ENCODE results near the gene ANGEL1. TPM values are rescaled to one million over a fixed set of nuclear protein-coding genes. Genes with fewer than 3 reads are reported as not detected.

ANGEL1 gene
- total RNA-seq, 1 experiment from 2014 or later, result 23.0 TPM

DNA sequence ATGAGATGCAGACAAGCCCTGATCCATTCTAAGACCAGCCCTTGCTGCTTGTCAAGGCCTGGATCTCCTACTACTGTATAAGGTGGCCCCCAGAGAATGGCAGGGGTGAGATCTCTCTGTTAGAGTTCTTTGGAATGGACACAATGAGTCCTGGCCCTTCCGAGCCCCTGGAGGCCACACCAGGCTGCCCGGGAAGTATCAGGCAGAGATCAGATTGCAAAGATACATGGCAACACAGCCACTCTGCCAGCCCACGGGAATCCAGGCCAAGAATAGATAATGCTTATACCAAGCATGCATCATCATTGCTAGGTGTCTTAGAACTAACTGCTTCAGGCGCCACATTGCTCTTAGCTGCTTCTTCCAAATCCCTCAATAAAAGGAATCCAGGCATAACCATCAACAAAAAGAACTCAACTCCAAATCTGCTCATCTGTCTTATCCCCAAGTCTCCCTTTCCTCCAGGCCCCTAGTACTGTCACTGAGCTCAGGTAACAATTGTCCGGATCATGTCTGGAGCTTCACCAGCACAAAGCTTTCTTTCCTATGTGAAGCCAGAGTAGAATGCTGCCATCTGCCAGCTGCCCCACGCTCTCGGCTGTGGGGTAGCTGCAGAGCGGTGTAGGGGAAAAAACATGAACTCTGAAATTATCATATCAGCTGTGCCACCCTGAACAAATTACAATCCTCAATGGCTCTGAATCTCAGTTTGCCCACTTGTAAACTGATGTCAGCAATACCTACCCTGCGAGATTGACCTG, 56.9 kb downstream of the ANGEL1 start:
- peaks cover 20% of the 10 kb centered on the region for H3K27me3 Mint-ChIP-seq (ENCODE audit: insufficient read depth, unreplicated experiment)
- no peaks in the 10 kb centered on the region for H3K4me1 Mint-ChIP-seq (ENCODE audit: low read depth, unreplicated experiment)
- no peaks in the 10 kb centered on the region for H3K36me3 Mint-ChIP-seq (ENCODE audit: insufficient read depth, unreplicated experiment)
- 0 out of 2 replicates have a peak, but pooled peaks cover under 1% of the 10 kb centered on the region for H3K27me3 ChIP-seq (replicated peaks; ENCODE audit: control insufficient read depth, insufficient read depth, low read length)
- H3K4me3 ChIP-seq (ENCODE audit: low read depth, low read length), result no peak overlapping the region
- ChIA-PET POLR2A (no interaction called here), CTCF (no interaction called here)
- no peak for DNase-seq
- H3K36me3 ChIP-seq (ENCODE audit: control insufficient read depth, insufficient read depth, low read length), result no peaks in the 10 kb centered on the region
- no TSS peak for BruUV-seq (replicated peaks)
- H3K9me3 ChIP-seq, result no peaks in the 10 kb centered on the region
- H3K4me3 Mint-ChIP-seq (ENCODE audit: unreplicated experiment), result no peak overlapping the region
- no peaks in the 10 kb centered on the region for H3K9me3 Mint-ChIP-seq (ENCODE audit: unreplicated experiment)
- 0 out of 2 replicates have a peak, but pooled peaks cover under 1% of the 10 kb centered on the region for H3K4me1 ChIP-seq
- TF ChIP-seq, protein P1, sequence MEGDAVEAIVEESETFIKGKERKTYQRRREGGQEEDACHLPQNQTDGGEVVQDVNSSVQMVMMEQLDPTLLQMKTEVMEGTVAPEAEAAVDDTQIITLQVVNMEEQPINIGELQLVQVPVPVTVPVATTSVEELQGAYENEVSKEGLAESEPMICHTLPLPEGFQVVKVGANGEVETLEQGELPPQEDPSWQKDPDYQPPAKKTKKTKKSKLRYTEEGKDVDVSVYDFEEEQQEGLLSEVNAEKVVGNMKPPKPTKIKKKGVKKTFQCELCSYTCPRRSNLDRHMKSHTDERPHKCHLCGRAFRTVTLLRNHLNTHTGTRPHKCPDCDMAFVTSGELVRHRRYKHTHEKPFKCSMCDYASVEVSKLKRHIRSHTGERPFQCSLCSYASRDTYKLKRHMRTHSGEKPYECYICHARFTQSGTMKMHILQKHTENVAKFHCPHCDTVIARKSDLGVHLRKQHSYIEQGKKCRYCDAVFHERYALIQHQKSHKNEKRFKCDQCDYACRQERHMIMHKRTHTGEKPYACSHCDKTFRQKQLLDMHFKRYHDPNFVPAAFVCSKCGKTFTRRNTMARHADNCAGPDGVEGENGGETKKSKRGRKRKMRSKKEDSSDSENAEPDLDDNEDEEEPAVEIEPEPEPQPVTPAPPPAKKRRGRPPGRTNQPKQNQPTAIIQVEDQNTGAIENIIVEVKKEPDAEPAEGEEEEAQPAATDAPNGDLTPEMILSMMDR (IDR thresholded peaks at IDR 0.05; ENCODE audit: insufficient read depth in 1 of 2, low read depth in 1 of 2, low read length in 1 of 2, severe bottlenecking in 1 of 2, unreplicated experiment in 1 of 2), result no peak
- intact Hi-C loops (cut with micrococcal nuclease; ENCODE audit: unreplicated experiment), result no loop called here
- H3K27ac Mint-ChIP-seq (ENCODE audit: unreplicated experiment), result no peak overlapping the region

DNA sequence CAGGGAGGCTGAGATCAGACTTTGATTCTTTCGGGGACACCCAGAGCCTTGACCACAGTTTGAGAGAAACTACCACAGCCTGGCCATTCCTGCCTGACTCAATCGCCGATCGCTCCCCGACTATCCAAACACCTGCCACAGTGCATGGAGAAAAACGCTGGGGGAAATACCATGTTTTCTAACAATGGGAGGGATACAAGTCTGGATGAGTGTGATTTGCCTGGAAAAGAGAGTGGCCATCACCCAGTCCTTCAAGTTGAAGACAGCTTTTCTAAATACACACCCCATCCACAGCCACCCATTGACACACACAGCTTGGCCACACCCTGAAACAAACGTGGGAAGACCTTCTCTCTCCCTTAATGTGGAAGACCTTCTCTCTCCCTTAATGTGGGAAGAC, 58.1 kb downstream of the ANGEL1 start:
- H3K9me3 Mint-ChIP-seq (ENCODE audit: unreplicated experiment), result no peaks in the 10 kb centered on the region
- ChIA-PET CTCF (interaction anchor here (0.7 kb wide), 1 partner anchor 232 kb away, joined by 4 read pairs; no protein-coding TSS in a partner anchor), POLR2A (no interaction called here)
- TF ChIP-seq, protein P1 (IDR thresholded peaks at IDR 0.05; ENCODE audit: insufficient read depth in 1 of 2, low read depth in 1 of 2, low read length in 1 of 2, severe bottlenecking in 1 of 2, unreplicated experiment in 1 of 2), result no peak
- Histone ChIP-seq H3K9me3 (no peaks in the 10 kb centered on the region), H3K4me3 (ENCODE audit: low read depth, low read length) (no peak overlapping the region), H3K27me3 (replicated peaks; ENCODE audit: control insufficient read depth, insufficient read depth, low read length) (no peaks in the 10 kb centered on the region), H3K36me3 (ENCODE audit: control insufficient read depth, insufficient read depth, low read length) (no peaks in the 10 kb centered on the region), H3K4me1 (no peaks in the 10 kb centered on the region)
- BruUV-seq (replicated peaks), result no TSS peak
- intact Hi-C loops (cut with micrococcal nuclease; ENCODE audit: unreplicated experiment), result no loop called here
- peaks cover 16% of the 10 kb centered on the region for H3K27me3 Mint-ChIP-seq (ENCODE audit: insufficient read depth, unreplicated experiment)
- no peak overlapping the region for H3K27ac Mint-ChIP-seq (ENCODE audit: unreplicated experiment)
- no peaks in the 10 kb centered on the region for H3K4me1 Mint-ChIP-seq (ENCODE audit: low read depth, unreplicated experiment)
- no peaks in the 10 kb centered on the region for H3K36me3 Mint-ChIP-seq (ENCODE audit: insufficient read depth, unreplicated experiment)
- no peak overlapping the region for H3K4me3 Mint-ChIP-seq (ENCODE audit: unreplicated experiment)
- no peak for DNase-seq

DNA sequence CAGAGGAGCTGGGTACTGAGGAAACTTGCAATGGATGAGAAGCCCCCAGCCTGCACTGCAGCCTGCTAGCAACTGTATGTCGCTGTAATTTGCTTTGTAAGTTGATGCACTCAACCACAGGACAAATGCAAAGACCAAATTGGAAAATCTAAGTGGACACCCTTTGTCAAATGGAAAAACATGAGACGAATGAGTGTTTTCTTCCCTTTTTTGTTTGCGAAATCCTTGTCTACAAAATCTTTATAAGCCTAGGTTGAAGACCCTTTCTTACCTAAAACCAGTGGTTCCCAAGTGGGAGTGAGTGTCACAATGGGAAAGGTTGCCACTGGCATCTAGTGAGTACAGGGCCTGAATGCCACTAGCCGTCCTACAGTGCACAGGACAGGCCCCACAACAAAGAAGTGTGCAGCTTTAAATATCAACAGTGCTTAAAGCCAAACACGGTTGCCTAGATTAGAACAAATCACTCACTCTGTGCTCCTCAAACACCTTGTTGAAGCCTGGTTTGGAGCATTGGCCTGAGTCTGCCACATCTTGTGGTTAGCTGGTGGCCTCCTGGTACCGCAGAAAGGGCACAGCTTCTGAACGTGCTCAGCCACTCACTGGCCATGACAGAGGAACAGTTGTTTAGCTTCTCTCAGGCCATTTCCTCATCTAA, 59.0 kb downstream of the ANGEL1 start:
- BruUV-seq (replicated peaks), result no TSS peak
- no peaks in the 10 kb centered on the region for H3K27me3 ChIP-seq (replicated peaks; ENCODE audit: control insufficient read depth, insufficient read depth, low read length)
- CTCF ChIA-PET, result no interaction called here
- TF ChIP-seq, protein P1 (IDR thresholded peaks at IDR 0.05; ENCODE audit: insufficient read depth in 1 of 2, low read depth in 1 of 2, low read length in 1 of 2, severe bottlenecking in 1 of 2, unreplicated experiment in 1 of 2), result no peak
- H3K27me3 Mint-ChIP-seq (ENCODE audit: insufficient read depth, unreplicated experiment), result peaks cover 12% of the 10 kb centered on the region
- POLR2A ChIA-PET, result no interaction called here
- no peaks in the 10 kb centered on the region for H3K36me3 ChIP-seq (ENCODE audit: control insufficient read depth, insufficient read depth, low read length)
- H3K36me3 Mint-ChIP-seq (ENCODE audit: insufficient read depth, unreplicated experiment), result no peaks in the 10 kb centered on the region
- no peak for DNase-seq
- no peaks in the 10 kb centered on the region for H3K4me1 ChIP-seq
- no peak overlapping the region for H3K27ac Mint-ChIP-seq (ENCODE audit: unreplicated experiment)
- H3K9me3 Mint-ChIP-seq (ENCODE audit: unreplicated experiment), result no peaks in the 10 kb centered on the region
- no peaks in the 10 kb centered on the region for H3K4me1 Mint-ChIP-seq (ENCODE audit: low read depth, unreplicated experiment)
- intact Hi-C loops (cut with micrococcal nuclease; ENCODE audit: unreplicated experiment), result no loop called here
- H3K4me3 Mint-ChIP-seq (ENCODE audit: unreplicated experiment), result no peak overlapping the region
- H3K9me3 ChIP-seq, result no peaks in the 10 kb centered on the region
- no peak overlapping the region for H3K4me3 ChIP-seq (ENCODE audit: low read depth, low read length)

All from Caco-2 (cell line).